HG02610 (cell line): Measurements from ENCODE around the gene TRA2A.
A peak's percentile ranks its signal among the peaks of the same experiment; 100 is the strongest.
"Not testable (repeated sequence)": the region's sequence is repeated elsewhere in the genome, so short reads cannot be mapped to it uniquely, and the experiment has no call there.

ENCODE experiments used
- ATAC-seq: cut with Tn5 transposase; IDR thresholded peaks from one replicate; pipeline ENCODE4 v1.9.1; 2021; ENCODE audit warnings: mild to moderate bottlenecking, moderate library complexity; ENCODE audit not compliant: unreplicated experiment

Gene TRA2A

DNA sequence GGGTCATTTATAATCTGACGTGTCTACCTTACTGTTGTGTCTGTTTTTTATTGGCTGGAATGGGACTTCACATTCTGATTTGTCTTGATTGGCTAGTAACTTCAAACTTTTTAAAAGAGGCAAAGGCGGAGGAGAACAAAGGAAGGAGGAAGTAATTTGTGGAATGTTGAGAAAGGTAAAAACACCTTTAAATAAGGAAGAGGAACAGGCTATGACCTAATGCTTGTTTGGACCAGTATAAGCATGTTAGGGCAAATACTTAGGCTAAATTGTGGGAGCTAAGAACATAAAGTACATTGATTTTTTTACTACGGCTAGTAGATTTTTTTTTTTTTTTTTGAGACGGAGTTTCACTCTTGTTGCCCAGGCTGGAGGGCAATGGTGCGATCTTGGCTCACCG is 18.0 kb downstream of the TRA2A start:
- ATAC-seq = not testable (repeated sequence)

DNA sequence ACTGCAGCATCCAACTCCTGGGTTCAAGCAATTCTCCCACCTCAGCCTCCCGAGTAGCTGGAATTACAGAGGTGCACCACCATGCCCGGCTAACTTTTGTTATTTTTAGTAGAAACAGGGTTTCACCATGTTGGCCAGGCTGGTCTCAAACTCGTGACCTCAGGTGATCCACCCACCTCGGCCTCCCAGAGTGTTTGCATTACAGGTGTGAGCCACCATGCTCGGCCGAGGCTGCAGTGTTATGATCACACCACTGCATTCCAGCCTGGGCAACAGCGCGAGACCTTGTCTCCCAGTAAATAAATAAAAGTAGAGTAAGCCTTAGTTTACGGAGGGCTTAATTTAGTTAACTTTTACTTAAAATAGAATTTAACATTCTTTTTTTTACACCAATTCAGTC is 37.8 kb downstream of the TRA2A start:
- no peak for ATAC-seq

DNA sequence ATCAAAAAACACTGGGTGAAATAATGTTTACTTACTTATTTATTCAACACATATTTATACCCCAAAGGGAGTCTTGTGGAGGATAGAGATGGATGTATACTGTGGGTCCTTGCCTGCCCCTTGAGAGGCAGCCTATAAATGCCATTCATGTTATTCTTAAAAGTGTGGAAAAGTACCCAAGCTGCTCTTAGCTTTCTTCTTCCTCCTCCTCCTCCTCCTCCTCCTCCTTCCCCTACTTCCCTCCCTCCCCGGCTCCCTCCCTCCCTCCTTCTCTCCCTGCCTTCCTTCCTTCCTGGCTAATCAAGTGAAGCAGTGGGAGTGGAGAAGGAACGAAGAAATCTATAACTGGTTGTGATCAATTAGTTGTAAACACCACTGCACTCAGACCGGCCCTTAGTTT is 40.3 kb downstream of the TRA2A start:
- no peak for ATAC-seq

DNA sequence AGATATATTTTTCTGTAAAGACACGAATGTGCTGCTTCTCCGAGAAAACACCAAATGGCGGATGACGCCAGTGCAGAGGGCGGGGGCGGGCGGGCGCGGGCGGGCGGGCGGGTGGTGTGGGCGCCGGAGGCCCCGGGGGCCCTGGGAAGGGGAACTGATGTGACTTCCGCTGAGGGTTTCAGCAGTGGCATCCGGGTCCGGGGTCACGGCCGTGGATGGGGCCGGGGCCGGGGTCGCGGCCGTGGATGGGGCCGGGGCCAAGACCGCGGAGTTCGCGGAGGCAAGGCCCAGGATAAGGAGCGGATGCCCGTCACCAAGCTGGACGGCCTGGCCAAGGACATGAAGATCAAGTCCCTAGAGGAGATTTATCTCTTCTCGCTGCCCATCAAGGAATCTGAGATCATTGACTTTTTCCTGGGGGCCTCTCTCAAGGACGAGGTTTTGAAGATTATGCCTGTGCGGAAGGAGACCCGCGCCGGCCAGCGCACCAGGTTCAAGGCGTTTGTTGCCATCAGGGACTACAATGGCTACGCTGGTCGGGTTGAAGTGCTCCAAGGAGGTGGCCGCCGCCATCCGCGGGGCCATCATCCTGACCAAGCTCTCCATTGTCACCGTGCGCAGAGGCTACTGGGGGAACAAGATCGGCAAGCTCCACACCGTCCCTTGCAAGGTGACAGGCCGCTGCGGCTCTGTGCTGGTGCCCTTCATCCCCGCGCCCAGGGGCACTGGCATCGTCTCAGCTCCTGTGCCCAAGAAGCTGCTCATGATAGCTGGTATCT is 41.2 kb downstream of the TRA2A start:
- peak; percentile 83 for ATAC-seq

DNA sequence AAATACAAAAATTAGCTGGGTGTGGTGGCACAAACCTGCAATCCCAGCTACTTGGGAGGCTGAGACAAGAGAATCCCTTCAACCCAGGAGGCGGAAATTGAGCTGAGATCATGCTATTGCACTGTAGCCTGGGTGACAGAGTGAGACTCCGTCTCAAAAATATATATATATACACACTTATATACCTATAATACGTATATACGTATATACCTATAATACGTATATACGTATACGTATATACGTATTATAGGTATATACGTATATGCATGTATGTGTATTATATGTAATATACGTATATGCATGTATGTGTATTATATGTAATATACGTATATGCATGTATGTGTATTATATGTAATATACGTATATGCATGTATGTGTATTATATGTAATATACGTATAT is 43.1 kb downstream of the TRA2A start:
- not testable (repeated sequence) for ATAC-seq

DNA sequence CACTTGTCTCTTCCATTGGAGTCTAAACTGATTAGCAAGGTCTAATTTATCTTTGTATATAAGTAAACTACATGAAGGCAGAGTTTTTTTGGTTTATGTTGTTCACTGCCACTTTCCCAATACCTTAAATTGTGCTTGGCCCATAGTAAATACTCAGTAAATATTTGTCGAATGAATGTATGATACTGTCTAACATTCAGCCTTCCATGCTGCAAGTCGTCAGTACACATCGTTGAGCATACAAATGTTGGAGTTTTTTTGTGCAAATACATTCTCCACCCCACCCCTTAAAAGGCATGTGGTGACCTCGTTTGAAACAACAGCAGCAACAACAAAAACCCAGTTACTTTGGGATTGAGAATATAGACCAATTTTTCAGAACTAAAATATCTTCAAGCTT is 44.1 kb downstream of the TRA2A start:
- no peak for ATAC-seq

DNA sequence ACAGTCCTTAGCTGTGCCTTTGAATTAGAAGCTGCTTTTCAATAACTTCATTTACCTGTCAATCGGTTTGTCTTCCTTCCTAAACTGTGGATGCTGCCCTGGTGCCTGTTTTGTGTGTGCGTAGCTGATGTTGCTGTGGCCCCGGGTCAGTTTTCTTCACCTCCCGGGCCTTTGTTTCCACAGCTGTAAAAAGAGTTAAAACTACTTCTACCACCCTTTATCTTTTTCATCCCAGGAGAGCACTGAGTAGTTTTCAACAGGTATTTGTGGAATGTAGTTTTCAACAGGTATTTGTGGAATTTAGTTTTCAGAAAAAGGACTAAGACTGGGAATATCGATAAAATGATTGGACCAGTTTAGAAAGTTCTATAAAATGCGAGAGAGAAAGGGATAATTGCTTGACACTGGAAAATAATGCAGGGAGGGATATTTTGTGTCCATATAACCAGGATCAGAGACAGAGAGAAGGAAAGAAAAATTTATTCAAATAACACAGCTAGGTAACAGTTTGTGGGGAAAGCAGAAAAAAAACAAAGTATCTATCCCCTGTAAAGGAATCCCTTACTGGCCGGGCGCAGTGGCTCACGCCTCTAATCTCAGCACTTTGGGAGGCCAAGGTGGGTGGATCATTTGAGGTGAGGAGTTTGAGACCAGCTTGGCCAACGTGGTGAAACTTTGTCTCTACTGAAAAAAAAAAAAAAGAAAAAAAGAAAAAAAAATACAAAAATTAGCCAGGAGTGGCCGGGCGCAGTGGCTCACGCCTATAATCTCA is 45.6 kb downstream of the TRA2A start:
- ATAC-seq = no peak

DNA sequence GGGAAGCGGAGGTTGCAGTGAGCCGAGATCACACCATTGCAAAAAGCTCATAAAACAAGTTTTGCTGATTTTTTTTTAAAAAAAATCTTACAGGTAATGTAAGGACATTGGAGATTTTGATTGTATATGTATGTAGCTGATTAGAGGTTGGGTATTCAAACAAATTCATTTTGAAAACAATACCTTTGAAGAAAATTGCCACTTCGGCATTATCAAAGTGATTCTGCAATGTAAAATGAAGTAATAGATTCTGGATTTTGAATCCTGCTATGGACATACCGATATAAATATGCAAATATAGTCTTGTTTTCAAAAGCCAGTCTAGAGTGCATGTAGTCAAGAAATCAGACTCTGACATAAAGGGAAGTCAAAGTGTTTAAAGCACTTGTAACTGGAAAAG is 49.1 kb downstream of the TRA2A start:
- ATAC-seq = no peak

DNA sequence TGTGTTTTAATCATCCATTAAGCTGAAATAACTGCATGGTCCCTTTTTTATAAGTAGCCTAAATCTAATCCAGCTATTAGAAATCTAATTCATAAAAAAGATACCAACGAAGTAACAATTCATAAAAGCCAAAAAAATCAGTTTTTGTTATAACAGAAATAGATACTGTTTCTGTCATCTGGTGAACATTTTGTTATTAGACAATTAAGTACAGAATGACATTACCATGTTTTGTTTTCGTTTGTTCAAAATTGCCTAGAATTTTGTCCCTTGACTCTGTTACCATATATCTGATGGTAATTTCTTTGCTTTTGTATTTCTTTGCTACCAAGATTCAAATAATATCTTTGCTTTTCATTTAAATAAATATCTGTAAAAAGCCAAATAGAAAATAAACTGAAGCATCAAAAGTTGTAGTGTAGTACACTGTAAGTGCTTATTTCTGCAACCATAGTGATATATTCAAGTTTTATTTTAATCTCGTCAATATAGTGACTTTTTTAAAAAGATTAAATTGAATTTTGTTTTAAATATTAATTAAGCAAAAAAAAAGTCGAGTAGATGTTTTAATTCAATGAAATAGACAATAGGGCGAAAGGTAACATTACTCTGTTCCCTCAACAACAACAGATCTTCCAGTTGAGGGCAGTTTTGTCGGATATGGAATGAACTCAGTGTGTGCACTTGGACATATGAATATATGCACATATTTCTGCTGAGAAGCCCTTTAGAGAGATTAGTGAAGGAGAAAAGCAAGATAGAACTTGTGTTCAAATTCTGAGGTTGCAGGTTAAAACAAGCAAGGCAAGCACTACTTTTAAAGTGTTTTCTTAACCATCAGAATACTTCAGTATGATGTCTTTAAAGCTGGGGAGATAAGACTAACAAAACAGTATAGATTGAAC is 53.6 kb downstream of the TRA2A start:
- no peak for ATAC-seq

DNA sequence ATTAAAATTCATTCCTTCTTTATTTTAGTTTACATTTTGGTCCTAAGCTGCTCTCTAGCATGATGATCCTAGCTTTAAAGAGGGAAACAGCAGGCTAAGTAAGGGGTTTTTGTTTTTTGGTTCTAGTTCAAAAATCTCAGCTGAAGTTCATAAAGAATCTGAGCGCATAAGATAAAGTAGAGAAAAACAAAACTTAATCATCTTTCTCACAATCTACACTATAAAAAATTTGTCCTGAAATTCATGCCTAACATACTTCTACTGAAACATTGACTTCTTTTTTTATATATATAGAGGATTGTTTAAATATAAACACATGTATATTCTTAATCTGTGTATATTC is 54.7 kb downstream of the TRA2A start:
- ATAC-seq = no peak

DNA sequence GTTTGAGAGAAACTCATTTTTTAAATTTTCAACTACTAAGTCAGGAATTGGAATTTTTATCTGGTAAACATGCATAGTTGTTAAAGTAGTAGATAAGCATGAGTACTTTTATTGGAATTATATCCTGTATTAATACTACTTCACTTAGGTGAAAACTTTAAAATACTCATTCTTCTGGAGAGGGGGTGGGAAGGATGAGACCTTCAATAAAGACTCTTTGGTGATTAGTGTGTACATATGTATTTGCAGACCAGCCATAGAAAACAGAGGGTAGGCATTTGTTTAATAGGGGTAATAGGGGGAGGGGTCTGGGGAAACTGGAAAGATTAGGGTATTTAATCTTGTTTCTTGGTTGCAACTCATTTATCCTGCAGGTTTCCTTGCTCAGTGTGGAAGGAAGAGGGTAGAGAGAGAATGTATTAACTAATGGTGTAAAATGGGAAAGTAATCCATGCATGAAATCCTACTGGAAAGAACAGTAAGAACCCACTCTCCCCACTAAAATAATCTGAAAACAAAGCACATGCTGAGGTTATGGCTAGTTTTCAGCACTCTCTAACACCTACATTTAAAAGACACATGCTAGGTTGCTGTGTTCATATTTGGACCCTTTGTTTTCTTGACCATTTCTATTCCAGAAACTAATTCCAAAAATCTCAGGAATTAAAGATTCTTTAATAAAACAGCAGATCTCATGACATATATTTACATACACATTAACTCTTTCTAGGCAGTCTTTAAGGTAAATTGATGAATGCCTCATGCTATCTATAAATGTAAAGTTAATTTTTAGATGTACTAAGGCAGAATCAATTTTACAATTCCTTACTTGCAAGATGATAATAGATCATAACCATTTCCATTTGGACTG is 55.3 kb downstream of the TRA2A start:
- no peak for ATAC-seq

DNA sequence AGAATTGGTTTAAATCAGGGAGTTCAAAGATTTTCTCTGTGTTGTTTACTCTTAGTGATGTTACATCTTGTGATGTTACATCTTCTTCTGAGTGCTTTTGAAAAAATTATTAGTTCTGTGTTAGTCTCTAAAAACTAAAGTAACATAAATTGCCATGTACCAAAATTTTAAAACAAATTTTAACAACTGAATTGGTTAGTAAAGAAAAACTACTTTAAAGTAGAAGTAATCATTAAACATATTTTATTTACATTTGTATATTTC is 56.3 kb downstream of the TRA2A start:
- ATAC-seq = no peak

DNA sequence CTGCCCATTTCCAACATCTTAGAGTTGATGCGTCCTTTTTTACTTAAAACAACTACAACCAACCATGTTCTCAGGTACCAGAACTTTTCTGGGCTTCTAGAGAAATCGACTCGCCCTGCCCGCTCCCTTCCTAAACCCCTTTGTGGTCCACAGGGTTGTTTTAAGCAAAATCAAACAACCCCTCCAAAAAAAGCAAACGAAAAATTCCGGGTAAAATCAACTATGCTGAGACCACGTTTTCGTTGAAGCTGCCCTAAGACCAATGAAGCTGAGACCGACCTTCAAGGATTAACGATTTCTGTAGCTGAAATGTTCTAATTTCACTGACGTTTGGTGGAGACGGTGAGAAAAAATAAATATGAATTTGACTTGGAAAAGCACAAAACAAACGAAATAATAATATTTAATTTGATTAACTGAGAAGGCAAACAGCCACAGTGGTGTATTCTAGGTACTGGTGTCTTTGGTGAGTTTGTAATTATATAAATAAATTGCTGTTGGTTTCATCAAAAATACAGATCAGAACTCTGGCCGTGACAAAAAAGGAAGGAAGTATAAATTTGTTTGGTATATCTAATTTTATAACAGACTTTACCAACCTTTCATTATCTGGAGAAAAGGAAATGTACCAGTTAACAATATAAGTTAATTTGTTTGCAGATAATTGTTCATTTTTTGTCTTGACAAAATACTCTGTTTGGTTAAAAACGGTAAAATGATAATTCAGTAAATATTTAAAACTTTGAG is 56.8 kb downstream of the TRA2A start:
- no peak for ATAC-seq

DNA sequence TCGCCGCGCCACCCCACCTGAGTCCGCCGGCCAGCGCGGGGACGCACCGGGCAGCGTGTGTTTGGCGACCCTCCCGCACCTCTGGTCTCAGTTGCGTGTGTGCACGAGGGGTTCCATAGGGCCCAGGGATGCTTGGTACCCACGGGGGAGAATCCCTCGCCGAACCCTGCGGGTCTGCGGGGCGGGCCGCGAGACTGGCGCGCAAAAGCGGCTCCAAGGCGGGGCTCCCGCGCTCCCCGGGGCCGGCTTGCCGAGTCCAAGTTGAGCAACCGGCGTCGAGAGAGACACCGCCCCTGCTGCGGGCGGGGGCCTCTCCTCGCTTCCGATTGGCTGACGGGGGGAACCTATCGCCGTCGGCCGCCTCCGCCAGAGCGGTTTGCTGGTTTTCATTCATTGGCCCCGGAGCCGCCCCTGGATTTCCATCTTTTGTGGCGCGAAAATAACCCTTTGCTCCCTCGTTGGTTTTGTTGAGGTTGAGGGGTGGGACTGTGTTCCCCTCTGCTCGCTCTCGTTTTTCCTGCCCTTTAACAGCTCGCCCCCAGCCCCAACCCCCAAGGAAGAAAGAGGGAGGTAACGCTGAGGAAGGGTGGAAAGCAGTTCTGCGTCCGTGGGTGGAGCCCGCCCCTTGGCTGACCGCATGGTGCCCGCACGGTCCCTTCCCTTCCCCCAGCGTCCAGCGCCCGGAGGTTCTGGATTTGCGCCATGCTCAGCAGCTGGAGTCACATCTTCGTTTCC is 57.5 kb downstream of the TRA2A start:
- peak; percentile 82 for ATAC-seq

DNA sequence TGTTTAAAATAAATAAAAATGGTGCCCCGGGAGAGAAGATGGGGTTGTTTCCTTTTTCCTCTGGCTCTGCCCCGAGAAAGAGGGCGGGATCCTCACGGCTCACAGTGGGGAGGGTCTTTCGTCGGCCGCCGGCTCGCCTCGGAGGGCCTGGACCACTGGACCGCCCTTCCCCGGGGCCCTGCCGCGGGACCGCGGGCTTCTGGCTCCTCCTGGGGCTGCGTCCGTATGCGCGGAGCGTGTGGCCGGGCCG is 58.0 kb downstream of the TRA2A start:
- no peak for ATAC-seq

DNA sequence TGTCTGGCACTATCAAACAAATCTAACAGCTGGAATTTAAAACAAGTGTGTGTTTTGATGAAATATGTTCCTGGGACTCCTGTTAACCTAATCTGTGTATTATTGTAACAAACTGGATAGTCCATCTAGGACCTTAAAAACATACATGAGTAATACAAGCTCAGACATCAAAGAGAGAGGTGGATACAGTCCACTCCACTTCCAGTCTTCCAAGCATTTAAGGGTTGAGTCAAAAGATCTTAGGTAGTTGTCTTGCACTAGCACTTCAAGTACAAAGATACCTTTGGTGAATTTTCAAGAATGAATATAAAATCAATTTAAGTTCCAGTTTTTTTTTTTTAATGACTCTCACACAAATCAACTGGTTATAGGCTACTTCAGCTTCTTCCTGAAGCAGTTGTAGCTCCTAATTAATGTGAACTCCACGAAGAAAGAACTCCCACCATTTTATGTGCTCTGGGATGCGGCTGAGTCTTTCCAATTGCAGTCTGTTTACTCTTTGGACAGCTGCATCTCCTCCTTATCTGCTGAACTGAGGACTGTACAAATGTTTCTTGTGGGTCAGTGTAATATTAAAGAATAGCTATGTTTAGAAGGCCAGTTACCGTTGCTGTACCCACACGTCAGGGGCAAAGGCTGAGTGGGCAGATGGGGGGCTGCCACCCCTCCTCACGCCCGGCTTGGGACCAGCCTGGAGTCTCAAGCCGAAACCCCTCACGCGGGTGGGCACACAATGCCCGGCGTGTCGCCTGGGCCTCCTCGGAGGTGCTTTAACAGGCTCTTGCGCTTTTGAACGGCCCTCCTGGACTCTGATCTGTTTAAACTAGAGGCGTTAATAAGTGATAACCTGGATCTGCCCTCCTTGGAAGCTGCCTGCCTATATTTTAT is 58.6 kb downstream of the TRA2A start:
- ATAC-seq = no peak

DNA sequence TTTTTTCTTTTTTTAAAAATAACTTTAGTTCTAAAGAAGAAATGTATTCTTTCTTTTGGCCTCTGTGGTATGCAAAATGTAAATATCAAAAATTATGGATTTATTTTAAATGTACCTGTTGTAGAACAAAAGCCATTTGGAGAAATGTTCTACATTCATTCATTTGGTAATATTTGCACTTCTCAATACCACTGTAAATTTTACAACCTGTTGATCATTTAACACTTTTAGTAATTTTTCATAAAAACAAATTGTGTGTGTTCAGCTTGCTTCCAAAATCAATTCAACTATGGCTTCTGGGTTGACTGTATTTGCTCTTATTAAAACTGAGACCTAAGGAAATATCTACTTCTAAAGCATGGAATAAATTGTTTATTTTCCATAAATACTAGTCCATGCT is 59.2 kb downstream of the TRA2A start:
- ATAC-seq = no peak

DNA sequence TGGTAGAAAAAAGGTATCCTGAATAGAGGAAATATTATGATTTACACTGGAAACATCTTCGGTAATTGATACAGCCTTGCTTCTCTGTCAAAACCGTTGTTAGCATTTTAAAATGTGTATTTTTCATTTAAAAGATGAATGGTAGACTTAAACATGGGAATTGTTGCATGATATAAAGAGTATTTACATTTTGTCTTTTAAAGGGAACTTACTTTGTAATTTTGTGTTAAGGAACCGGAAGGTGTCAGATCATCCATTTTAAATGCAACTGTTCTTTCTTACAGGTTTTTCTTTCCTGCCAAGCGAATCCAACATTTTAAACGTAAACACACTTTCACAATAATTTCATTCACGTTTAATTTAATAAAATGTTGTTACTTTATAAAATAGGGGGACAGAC is 59.7 kb downstream of the TRA2A start:
- ATAC-seq = no peak
